Keratinocyte (primary cell): ENCODE results near the gene ADAMTS15. TPM values are rescaled to one million over a fixed set of nuclear protein-coding genes. Genes with fewer than 3 reads are reported as not detected.

Experiments used
- DNase-seq: peaks from one replicate; pipeline ENCODE4 v3.0.0-alpha.2; 2011; ENCODE audit warnings: low read depth, missing footprints, low spot score
- FAIRE-seq: peaks from 2 replicates; lab custom pipeline; 2011; peaks lifted over from hg19 to GRCh38; lab: Jason Lieb, UNC
- H2AFZ ChIP-seq: 2 replicates; pipeline ENCODE4 v1.6.0; 2012; ENCODE audit warnings: low read length, control low read depth, inconsistent platforms; ENCODE audit not compliant: control insufficient read depth
- H3K27ac ChIP-seq: 2 replicates; pipeline ENCODE4 v1.5.1; 2011; ENCODE audit warnings: low read length; ENCODE audit not compliant: control insufficient read depth, insufficient read depth
- H3K27me3 ChIP-seq: 3 replicates; pipeline ENCODE4 v1.6.0; 2011; ENCODE audit warnings: low read length; ENCODE audit not compliant: control insufficient read depth, insufficient read depth; ENCODE audit errors: extremely low read depth
- H3K36me3 ChIP-seq, 2 experiments: 2 replicates in 1 of 2; 3 replicates in 1 of 2; pipeline ENCODE4 v1.5.1; 2011; ENCODE audit warnings: low read length in 2 of 2, mild to moderate bottlenecking in 1 of 2; ENCODE audit not compliant: control insufficient read depth in 2 of 2, insufficient read depth in 2 of 2; ENCODE audit errors: extremely low read depth in 1 of 2
- H3K4me1 ChIP-seq: 3 replicates; pipeline ENCODE4 v1.5.1; 2011; ENCODE audit warnings: low read length; ENCODE audit not compliant: control insufficient read depth, insufficient read depth; ENCODE audit errors: extremely low read depth
- H3K4me2 ChIP-seq: 3 replicates; pipeline ENCODE4 v1.6.0; 2011; ENCODE audit warnings: low read depth, low read length; ENCODE audit not compliant: control insufficient read depth, insufficient read depth; ENCODE audit errors: extremely low read depth
- H3K4me3 ChIP-seq, 3 experiments: fragments of 200-600 bp in 1 of 3; sonication (generic) in 1 of 3; 2 replicates in 2 of 3; 3 replicates in 1 of 3; pipeline ENCODE4 v1.5.1; 2011 to 2016; ENCODE audit warnings: low read length in 3 of 3, mild to moderate bottlenecking in 3 of 3, control low read depth in 2 of 3, inconsistent platforms in 1 of 3, low read depth in 1 of 3, mixed read lengths in 1 of 3, mixed run types in 1 of 3, moderate library complexity in 1 of 3; ENCODE audit not compliant: control insufficient read depth in 2 of 3, insufficient read depth in 2 of 3; ENCODE audit errors: extremely low read depth in 1 of 3
- H3K79me2 ChIP-seq: 2 replicates; pipeline ENCODE4 v1.6.0; 2012; ENCODE audit warnings: low read length; ENCODE audit not compliant: control insufficient read depth, insufficient read depth
- H3K9ac ChIP-seq: 3 replicates; pipeline ENCODE4 v1.6.0; 2011; ENCODE audit warnings: low read length; ENCODE audit not compliant: control insufficient read depth, insufficient read depth; ENCODE audit errors: extremely low read depth
- H3K9me1 ChIP-seq: 3 replicates; pipeline ENCODE4 v1.6.0; 2011; ENCODE audit warnings: low read length; ENCODE audit not compliant: control insufficient read depth, insufficient read depth; ENCODE audit errors: extremely low read depth
- H3K9me3 ChIP-seq: 2 replicates; pipeline ENCODE4 v1.5.1; 2012; ENCODE audit warnings: low read depth, low read length; ENCODE audit not compliant: control insufficient read depth
- H4K20me1 ChIP-seq: 3 replicates; pipeline ENCODE4 v1.6.0; 2011; ENCODE audit warnings: low read length; ENCODE audit not compliant: control insufficient read depth, insufficient read depth; ENCODE audit errors: extremely low read depth
- CTCF ChIP-seq, 3 experiments: IDR thresholded peaks in 1 of 3; conservative IDR thresholded peaks in 1 of 3; optimal IDR thresholded peaks in 1 of 3; 2 replicates in 2 of 3; 3 replicates in 1 of 3; pipeline versions ENCODE3 to v1.5.1; 2011; ENCODE audit warnings: low read length in 3 of 3, mild to moderate bottlenecking in 3 of 3, moderate library complexity in 2 of 3, control low read depth in 1 of 3, inconsistent platforms in 1 of 3; ENCODE audit not compliant: insufficient read depth in 2 of 3; ENCODE audit errors: extremely low read depth in 1 of 3
- EZH2 ChIP-seq: IDR thresholded peaks from one replicate; pipeline ENCODE4 v1.6.1; 2012; ENCODE audit warnings: inconsistent platforms, mild to moderate bottlenecking, low read length, moderate library complexity
- dilution Hi-C: fragments of 300-500 bp; cut with MboI; formaldehyde crosslinking; loops from one replicate; pipeline ENCODE4 v1.7.0; 2020; ENCODE audit warnings: low sequenced_read_pairs; ENCODE audit not compliant: extremely low pct_ligation_motif_present
- polyA plus RNA-seq, 5 experiments: library from polyadenylated mRNA; depleted of rRNA in 3 of 5; stranded (reverse) in 3 of 5; stranded (forward) in 1 of 5; unstranded in 1 of 5; fragments of >200 nt; gene quantifications; 1 replicate in 1 of 5; 2 replicates in 3 of 5; 3 replicates in 1 of 5; pipeline versions ENCODE4 v1.2.1 to v1.2.3, GENCODE V29; 2011 to 2012; ENCODE audit warnings: missing spikeins in 2 of 5, low read depth in 1 of 5, low replicate concordance in 1 of 5

Gene ADAMTS15
- polyA plus RNA-seq, 1 donor (not counting 4 experiments of a cell fraction or from before 2014, with no cell fraction given): 0.30 TPM

GRCh38 chr11:130451231-130452019 is 3.0 kb downstream of the ADAMTS15 start:
- dilution Hi-C loops: no loop called here
- TF ChIP-seq EZH2 (no peak), CTCF (optimal IDR thresholded peaks at IDR 0.05 in 1 of 3, IDR thresholded peaks at IDR 0.05 in 1 of 3, conservative IDR thresholded peaks at IDR 0.05 in 1 of 3; ENCODE audit: extremely low read depth in 1 of 3, insufficient read depth in 2 of 3, low read length in 3 of 3) (no peak)
- no peak for FAIRE-seq
- no peaks in the 10 kb centered on the region for H3K36me3 ChIP-seq
- no peak overlapping the region for H3K4me2 ChIP-seq
- H3K9ac ChIP-seq: no peak overlapping the region
- H3K27ac ChIP-seq: no peak overlapping the region
- no peaks in the 10 kb centered on the region for H4K20me1 ChIP-seq
- H3K9me1 ChIP-seq: no peaks in the 10 kb centered on the region
- H3K79me2 ChIP-seq: no peaks in the 10 kb centered on the region
- no peak overlapping the region for H2AFZ ChIP-seq
- DNase-seq: no peak
- H3K27me3 ChIP-seq: no peaks in the 10 kb centered on the region
- H3K9me3 ChIP-seq: no peaks in the 10 kb centered on the region
- H3K4me3 ChIP-seq: no peak overlapping the region
- peaks cover 8% of the 10 kb centered on the region for H3K4me1 ChIP-seq

GRCh38 chr11:130452176-130452575 is 3.7 kb downstream of the ADAMTS15 start:
- no peaks in the 10 kb centered on the region for H3K36me3 ChIP-seq
- dilution Hi-C loops: no loop called here
- no peaks in the 10 kb centered on the region for H3K79me2 ChIP-seq
- DNase-seq (no peak), FAIRE-seq (no peak)
- no peak overlapping the region for H3K27ac ChIP-seq
- H3K27me3 ChIP-seq: no peaks in the 10 kb centered on the region
- no peaks in the 10 kb centered on the region for H3K9me1 ChIP-seq
- no peaks in the 10 kb centered on the region for H4K20me1 ChIP-seq
- H3K9ac ChIP-seq: no peak overlapping the region
- no peaks in the 10 kb centered on the region for H3K9me3 ChIP-seq
- H3K4me1 ChIP-seq: peaks cover 9% of the 10 kb centered on the region
- no peak overlapping the region for H3K4me3 ChIP-seq
- H3K4me2 ChIP-seq: no peak overlapping the region
- H2AFZ ChIP-seq: no peak overlapping the region
- TF ChIP-seq EZH2 (no peak), CTCF (optimal IDR thresholded peaks at IDR 0.05 in 1 of 3, IDR thresholded peaks at IDR 0.05 in 1 of 3, conservative IDR thresholded peaks at IDR 0.05 in 1 of 3; ENCODE audit: extremely low read depth in 1 of 3, insufficient read depth in 2 of 3, low read length in 3 of 3) (no peak)
